Activated CD4-positive, alpha-beta T cell treated with anti-CD3 and anti-CD28 coated beads, Interleukin-2, amount 10 ng/mL, durations not matched to agents 24 days and 14 days (primary cell): ENCODE results near the gene AGAP9. TPM values are rescaled to one million over a fixed set of nuclear protein-coding genes. Genes with fewer than 3 reads are reported as not detected.
"Not testable (repeated sequence)": the region's sequence is repeated elsewhere in the genome, so short reads cannot be mapped to it uniquely, and the experiment has no call there.

Source experiments
- DNase-seq: peaks from one replicate; pipeline ENCODE4 v3.0.0; 2022
- H3K27ac Mint-ChIP-seq: one replicate; pipeline ENCODE4 v1.8.0; 2022; ENCODE audit warnings: mild to moderate bottlenecking, mixed read lengths
- H3K27me3 Mint-ChIP-seq: one replicate; pipeline ENCODE4 v1.8.0; 2022; ENCODE audit warnings: mixed read lengths
- H3K36me3 Mint-ChIP-seq: one replicate; pipeline ENCODE4 v1.8.0; 2022; ENCODE audit warnings: low read depth, mild to moderate bottlenecking, mixed read lengths
- H3K4me1 Mint-ChIP-seq: one replicate; pipeline ENCODE4 v1.8.0; 2021; ENCODE audit warnings: mixed read lengths
- H3K4me3 Mint-ChIP-seq: one replicate; pipeline ENCODE4 v1.8.0; 2022; ENCODE audit warnings: mild to moderate bottlenecking, moderate library complexity, mixed read lengths
- H3K9me3 Mint-ChIP-seq: one replicate; pipeline ENCODE4 v1.8.0; 2021; ENCODE audit warnings: mixed read lengths
- intact Hi-C: fragments of 100-400 bp; cut with micrococcal nuclease; formaldehyde crosslinking; loops from one replicate; pipeline ENCODE4 v1.15.1; 2023
- total RNA-seq: library from RNA; stranded (reverse); gene quantifications from 2 replicates; pipeline ENCODE4 v1.2.3, GENCODE V29; 2022

AGAP9 gene
- total RNA-seq, 1 donor from 2014 or later = 9.8 TPM

DNA sequence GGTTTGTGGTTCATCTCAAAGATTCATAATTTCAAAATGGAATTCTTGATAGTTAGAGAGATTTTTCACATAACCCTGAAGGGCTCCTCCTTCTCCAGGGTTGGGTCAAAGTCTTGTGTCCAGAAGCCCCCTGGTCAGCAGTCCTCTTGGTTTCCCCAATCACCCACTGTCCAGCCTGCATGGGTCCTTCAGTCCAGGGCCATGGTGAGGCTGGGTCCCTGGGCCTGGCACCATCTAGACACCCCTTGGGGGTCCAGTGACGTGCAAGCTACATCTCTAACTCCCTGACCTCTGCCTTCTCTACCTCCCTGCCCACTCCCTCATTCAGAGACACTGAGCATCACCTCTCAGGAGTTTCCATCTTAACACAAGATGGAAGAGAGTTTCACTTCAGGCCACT, 65.6 kb downstream of the AGAP9 start:
- peaks cover 20% of the 10 kb centered on the region for H3K27me3 Mint-ChIP-seq
- no peaks in the 10 kb centered on the region for H3K36me3 Mint-ChIP-seq
- H3K4me1 Mint-ChIP-seq = peaks cover 4% of the 10 kb centered on the region
- H3K9me3 Mint-ChIP-seq = no peaks in the 10 kb centered on the region
- no peak overlapping the region for H3K27ac Mint-ChIP-seq
- no peak overlapping the region for H3K4me3 Mint-ChIP-seq
- DNase-seq = no peak
- intact Hi-C loops = no loop called here

DNA sequence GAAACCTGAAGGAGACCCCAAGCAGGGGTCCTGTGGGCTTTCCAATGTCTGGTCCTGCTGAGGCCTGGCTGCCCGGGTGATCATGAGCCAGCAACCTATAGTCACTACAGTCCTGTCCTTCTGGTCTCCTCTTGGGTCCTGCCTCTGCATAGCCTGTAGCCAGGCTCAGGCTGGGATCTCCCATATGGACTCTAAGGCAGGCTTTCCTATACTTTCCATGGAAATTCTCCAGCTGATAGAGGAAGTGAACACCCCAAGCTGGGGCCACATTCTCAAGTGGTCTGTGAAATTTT, 66.0 kb downstream of the AGAP9 start:
- Mint-ChIP-seq H3K27me3 (peaks cover 20% of the 10 kb centered on the region), H3K4me1 (peaks cover 4% of the 10 kb centered on the region), H3K36me3 (no peaks in the 10 kb centered on the region), H3K27ac (no peak overlapping the region), H3K9me3 (no peaks in the 10 kb centered on the region), H3K4me3 (no peak overlapping the region)
- intact Hi-C loops = no loop called here
- peak; percentile 40 for DNase-seq

GRCh38 chr10:47456794-47457527, 66.5 kb downstream of the AGAP9 start:
- peak; percentile 47 for DNase-seq
- H3K9me3 Mint-ChIP-seq = no peaks in the 10 kb centered on the region
- H3K4me3 Mint-ChIP-seq = no peak overlapping the region
- peaks cover 20% of the 10 kb centered on the region for H3K27me3 Mint-ChIP-seq
- H3K4me1 Mint-ChIP-seq = peaks cover 4% of the 10 kb centered on the region
- no peaks in the 10 kb centered on the region for H3K36me3 Mint-ChIP-seq
- intact Hi-C loops = no loop called here
- H3K27ac Mint-ChIP-seq = no peak overlapping the region

DNA sequence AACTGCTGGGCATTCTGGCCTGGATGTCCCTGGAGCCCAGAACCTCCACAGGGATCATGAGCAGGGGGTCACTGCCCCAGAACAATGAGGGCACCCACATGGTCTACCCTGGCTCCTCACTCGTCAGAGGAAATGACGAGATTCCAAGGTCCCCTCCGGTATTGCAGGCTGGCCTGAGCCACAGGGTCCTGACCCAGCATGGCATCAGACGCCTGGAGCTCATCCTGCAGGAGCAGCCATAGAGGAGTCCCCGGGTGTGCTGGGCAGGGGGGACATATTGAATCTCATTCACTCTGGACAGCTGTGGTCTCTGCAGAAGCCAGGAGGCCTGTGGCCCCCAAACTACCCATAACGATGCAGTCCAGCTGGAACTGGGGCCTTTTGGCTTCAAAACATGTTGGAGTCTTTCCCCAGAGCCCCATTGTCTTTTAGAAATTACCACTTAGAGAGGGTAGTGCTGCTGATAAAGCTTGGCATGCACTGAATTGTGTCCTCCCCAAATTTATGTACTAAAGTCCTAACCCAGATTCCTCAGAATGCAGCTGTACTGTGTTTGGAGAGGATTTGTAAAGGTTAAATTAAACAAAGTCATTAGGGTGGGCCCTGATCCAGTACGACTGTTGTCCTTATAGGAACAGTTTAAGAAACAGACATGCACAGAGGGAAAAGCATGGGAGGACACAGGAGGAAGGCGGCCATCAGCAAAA, 67.2 kb downstream of the AGAP9 start:
- Mint-ChIP-seq H3K36me3 (no peaks in the 10 kb centered on the region), H3K27ac (no peak overlapping the region), H3K4me1 (peaks cover 2% of the 10 kb centered on the region), H3K4me3 (no peak overlapping the region), H3K9me3 (no peaks in the 10 kb centered on the region), H3K27me3 (peaks cover 18% of the 10 kb centered on the region)
- peak; percentile 37 for DNase-seq
- intact Hi-C loops = no loop called here

DNA sequence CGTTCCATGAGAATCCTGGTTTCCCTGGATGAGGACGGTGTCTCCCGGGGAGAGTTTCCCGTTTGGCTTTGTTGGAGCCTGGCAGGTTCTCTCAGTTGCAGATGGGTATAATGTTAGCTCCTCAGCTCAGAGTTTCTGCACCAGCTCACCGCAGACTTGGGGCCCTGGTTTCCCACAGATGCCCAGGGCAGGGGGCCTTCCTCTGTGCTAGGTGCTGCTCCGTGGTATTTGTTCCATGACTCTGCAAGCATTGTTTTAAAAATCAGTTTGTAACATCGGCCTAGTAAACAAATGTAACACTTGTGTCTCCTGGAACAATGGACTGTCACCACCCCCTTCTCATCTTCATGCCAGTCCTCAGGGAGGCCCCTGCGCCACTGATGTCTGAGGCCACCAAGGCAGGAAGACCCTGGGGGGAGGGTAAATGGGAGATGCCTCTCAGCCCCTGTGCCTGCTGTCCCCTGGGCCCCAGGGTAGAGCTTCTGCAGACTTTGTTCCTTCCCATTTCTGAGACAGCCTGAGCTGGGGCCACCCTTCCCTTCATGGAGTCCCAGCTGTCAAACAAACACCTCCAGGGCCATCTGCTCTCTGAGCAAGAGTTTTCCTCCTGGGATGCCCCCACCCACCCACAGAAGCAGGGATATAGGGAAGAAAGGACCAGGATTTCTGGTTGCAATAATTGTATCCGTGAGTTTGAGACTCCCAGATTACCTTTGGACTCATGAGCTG, 67.9 kb downstream of the AGAP9 start:
- H3K4me3 Mint-ChIP-seq, H3K27ac Mint-ChIP-seq, H3K4me1 Mint-ChIP-seq, intact Hi-C loops, DNase-seq, H3K36me3 Mint-ChIP-seq, H3K9me3 Mint-ChIP-seq: not testable (repeated sequence)
- peaks cover 15% of the 10 kb centered on the region for H3K27me3 Mint-ChIP-seq

GRCh38 chr10:47454780-47455058, 68.7 kb downstream of the AGAP9 start:
- Mint-ChIP-seq H3K27ac (no peak overlapping the region), H3K36me3 (no peaks in the 10 kb centered on the region), H3K27me3 (peaks cover 13% of the 10 kb centered on the region), H3K4me1 (no peaks in the 10 kb centered on the region), H3K4me3 (no peak overlapping the region), H3K9me3 (no peaks in the 10 kb centered on the region)
- intact Hi-C loops = no loop called here
- peak; percentile 37 for DNase-seq

- no peaks in the 10 kb centered on the region for H3K9me3 Mint-ChIP-seq
- intact Hi-C loops = no loop called here
- H3K27me3 Mint-ChIP-seq = peaks cover 11% of the 10 kb centered on the region
- no peaks in the 10 kb centered on the region for H3K36me3 Mint-ChIP-seq
- DNase-seq = no peak
- no peak overlapping the region for H3K4me3 Mint-ChIP-seq
- H3K4me1 Mint-ChIP-seq = no peaks in the 10 kb centered on the region
- no peak overlapping the region for H3K27ac Mint-ChIP-seq
These were observed 69.2 kb downstream of the AGAP9 start for GRCh38 chr10:47454008-47454779.

DNA sequence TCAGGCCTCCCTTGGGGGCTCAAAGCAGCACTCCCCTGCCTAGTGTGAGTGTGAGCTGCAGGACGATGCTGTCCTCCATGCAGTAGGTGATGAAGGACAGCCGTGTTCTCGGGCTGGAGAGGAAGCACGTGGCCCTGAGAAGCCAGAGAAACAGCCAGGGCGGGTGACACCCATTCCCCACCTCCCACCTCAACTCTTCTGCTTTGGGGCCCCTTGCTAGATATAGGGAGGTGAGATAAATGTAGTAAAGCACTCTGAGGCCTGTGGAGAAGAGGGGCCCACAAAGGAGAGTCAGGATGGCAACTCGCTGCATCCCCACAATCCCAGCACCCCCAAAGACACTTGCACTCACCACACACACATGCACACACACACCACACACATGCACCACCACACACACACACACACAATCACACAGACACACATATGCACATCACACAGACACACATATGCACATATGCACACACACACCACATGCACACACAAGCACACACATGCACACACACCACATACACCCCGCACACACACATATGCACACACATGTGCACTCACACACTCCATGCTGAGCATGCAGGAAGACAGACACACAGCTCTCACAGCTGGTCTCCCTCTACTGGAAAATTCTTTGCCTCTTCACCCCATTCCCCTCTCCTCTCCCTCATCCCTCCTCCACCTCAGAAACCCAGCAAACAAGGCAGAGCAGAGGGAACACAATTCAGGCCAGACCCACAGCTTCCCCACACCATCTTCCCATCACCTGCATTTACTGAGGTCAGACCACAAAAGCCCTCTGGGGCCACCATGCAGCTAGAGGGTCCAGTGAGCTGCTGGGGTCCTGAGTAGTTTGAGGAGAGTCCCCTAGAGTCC, 70.1 kb downstream of the AGAP9 start:
- intact Hi-C loops = no loop called here
- Mint-ChIP-seq H3K27ac (no peak overlapping the region), H3K36me3 (no peaks in the 10 kb centered on the region), H3K4me3 (no peak overlapping the region), H3K27me3 (peaks cover 7% of the 10 kb centered on the region), H3K4me1 (peaks cover 2% of the 10 kb centered on the region), H3K9me3 (no peaks in the 10 kb centered on the region)
- no peak for DNase-seq

GRCh38 chr10:47452495-47453140, 70.8 kb downstream of the AGAP9 start:
- Mint-ChIP-seq H3K4me1 (peaks cover 2% of the 10 kb centered on the region), H3K9me3 (no peaks in the 10 kb centered on the region), H3K36me3 (no peaks in the 10 kb centered on the region), H3K27me3 (peaks cover 7% of the 10 kb centered on the region), H3K27ac (no peak overlapping the region), H3K4me3 (no peak overlapping the region)
- DNase-seq = no peak
- intact Hi-C loops = no loop called here

DNA sequence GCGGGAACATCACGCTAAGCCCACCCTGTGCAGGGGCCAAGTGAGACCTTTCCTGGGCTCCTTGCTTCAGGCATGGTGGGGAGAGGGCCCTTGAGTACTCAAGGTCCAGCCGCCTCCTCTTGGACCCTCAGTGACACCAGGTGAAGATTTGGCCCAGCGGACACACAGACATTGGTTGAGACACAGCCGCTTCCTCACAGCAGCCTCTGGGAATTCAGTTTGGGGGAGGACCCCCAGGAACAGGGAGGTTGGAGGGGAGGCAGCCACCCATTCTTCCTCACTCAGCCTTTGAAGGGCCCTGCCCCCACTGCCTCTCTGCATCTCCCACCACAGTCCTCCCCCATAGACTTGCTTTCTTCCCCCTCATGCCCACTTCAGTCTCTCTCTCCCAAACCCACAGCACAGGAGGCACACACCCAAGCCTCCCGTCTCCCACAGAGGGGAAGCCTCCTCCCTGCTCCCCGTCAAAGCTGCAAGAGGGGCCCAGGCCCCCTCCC, 71.4 kb downstream of the AGAP9 start:
- peaks cover 2% of the 10 kb centered on the region for H3K4me1 Mint-ChIP-seq
- no peak overlapping the region for H3K27ac Mint-ChIP-seq
- intact Hi-C loops = no loop called here
- H3K27me3 Mint-ChIP-seq = peaks cover 7% of the 10 kb centered on the region
- H3K4me3 Mint-ChIP-seq = no peak overlapping the region
- H3K36me3 Mint-ChIP-seq = no peaks in the 10 kb centered on the region
- H3K9me3 Mint-ChIP-seq = no peaks in the 10 kb centered on the region
- DNase-seq = no peak
